Airway epithelial cell (primary cell): ENCODE results near the gene MFSD11. TPM values are rescaled to one million over a fixed set of nuclear protein-coding genes. Genes with fewer than 3 reads are reported as not detected.

Experiments used
- total RNA-seq: library from RNA; depleted of rRNA; stranded (reverse); fragments of >200 nt; gene quantifications from 2 replicates; pipeline ENCODE4 v1.2.3, GENCODE V29; 2015

The MFSD11 gene
- 13.1 and 15.1 TPM in 2 replicates for total RNA-seq

GRCh38 chr17:76737676-76738467, at the start of gene MFSD11:
Gene MFSD11 (plus strand): TSS chr17:76738119. CDS start chr17:76738353, 234 bp downstream.

GRCh38 chr17:76710863-76711611, 26.9 kb upstream of the MFSD11 start, which contains the start of gene MXRA7:
Gene MXRA7 (minus strand): TSS chr17:76710965. CDS start chr17:76710946, 19 bp downstream.

DNA sequence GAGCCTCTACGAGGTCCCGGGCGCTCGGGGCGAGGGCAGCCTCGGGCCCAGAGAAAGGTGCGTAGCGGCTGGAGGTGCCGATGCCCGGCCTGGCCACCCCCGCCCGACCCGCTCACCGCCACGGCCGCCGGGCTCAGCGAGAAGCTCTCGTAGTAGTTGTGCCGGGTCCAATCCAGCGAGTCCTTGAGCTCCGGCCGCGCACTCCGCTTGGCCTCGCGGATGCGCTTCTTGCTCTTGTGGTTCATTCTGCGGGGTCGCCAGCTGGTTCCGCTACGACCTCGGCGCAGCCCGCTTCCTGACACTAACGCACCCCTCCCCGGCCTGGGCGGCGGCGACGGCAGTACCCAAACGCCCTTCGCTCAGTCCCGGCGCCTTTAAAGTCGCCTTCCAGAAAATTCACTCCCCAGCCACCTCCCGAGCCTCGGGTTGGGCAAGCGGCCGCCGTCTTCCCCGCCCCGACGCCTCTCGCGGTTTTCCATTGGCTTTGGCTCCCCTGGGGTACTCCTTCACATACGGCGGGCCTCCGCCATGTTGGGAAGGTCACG, 11.6 kb upstream of the MFSD11 start, which contains the start of gene JMJD6:
Gene JMJD6, minus strand, starts transcription at position 376 of the 545 bp plus-strand sequence. Its CDS starts 131 bp downstream, at position 245.

DNA sequence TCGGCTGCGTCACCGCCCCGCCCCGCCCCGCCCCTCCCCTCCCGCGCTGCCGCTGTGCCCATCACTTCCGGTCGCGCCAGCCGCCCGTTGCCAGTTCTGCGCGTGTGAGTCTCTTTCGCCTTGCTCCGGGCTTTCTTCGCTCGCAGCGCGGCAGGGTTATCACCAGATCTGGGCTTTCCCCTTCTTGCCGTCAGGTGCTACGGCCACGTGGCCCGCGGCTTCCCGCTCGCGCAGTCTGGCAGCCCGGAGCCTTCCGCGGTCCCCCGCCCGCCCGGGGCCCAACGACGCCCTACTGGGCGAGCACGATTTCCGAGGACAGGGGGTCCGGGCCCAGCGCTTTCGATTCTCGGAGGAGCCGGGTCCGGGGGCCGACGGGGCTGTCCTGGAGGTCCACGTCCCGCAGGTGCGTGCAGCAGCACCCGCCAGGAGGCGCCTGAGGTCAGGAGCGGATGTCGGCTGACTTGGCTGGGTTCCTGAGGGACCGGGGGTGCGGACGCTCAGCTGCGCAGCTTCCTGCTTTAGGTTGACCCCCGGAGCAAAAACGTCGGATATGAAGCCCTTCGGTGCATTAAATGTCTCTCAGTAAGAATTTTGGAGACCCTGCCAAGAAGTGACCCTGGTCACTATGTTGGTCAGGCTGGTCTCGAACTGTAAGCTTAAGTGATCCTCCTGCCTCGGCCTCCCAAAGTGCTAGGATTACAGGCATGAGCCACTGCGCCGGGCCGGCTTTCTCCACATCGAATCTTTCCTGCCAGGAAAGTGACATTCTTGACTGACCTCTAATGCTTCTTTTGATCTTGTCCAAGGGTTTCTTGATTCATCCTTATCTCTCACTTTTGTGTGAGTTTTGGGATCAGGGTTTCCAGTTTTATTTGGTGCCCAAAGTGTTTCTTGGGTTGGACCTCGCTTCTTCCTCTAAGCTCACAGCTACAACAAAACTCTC, 10.9 kb upstream of the MFSD11 start, which contains the start of gene METTL23:
Gene METTL23, plus strand, starts transcription at position 64 of the 943 bp plus-strand sequence. CDS start 2,872 bp downstream, outside the sequence.

DNA sequence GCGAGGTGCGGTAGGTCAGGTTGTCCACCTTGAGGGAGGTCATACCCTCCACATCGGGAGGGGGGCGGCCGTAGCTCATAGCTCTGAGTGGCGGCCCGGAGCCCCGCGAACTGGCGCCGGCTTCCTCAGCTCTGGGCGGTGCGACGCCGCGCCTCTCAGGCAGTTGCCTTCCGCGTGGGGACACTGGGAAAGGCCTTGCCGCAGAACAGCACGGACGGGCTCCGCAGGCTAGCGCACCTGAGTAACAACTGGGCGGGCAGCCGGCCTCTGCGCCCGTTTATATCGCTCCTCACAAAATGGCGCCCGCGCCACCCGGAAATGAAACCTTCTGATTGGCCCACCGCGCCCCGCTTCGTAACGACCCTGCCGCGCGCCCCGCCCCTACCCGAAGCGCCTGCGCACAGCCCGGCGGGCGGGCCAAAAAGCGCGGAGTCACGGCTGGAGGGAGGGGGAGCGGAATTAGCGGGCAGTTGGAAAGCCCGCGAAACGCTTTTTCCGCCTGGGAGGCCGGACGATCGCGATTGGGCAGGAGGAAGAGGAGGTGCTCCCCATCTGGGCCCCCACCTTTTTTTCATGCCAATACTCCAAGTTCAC, 740 bp upstream of the MFSD11 start, which contains the start of gene SRSF2:
Gene SRSF2, minus strand, starts transcription at position 250 of the 594 bp plus-strand sequence. Its CDS starts 171 bp downstream, at position 79.

Other genes starting within 250 kb of the MFSD11 start
- 31.3 and 39.7 TPM in 2 replicates for gene RHBDF2, start 236.7 kb upstream of the MFSD11 start, total RNA-seq
- gene CYGB, start 200.4 kb upstream of the MFSD11 start, total RNA-seq, result 9.9 and 11.1 TPM in 2 replicates
- 0.35 and 1.6 TPM in 2 replicates for gene PRCD, start 198.1 kb upstream of the MFSD11 start, total RNA-seq
- gene ST6GALNAC2, start 152.3 kb upstream of the MFSD11 start, total RNA-seq, result 62.2 and 86.3 TPM in 2 replicates
- 9.9 and 12.2 TPM in 2 replicates for gene ST6GALNAC1, start 94.4 kb upstream of the MFSD11 start, total RNA-seq
- gene MXRA7, start 27.2 kb upstream of the MFSD11 start, total RNA-seq, result 73.4 and 101 TPM in 2 replicates
- 21.1 and 22.1 TPM in 2 replicates for gene JMJD6, start 11.5 kb upstream of the MFSD11 start, total RNA-seq
- gene METTL23, start 11.3 kb upstream of the MFSD11 start, total RNA-seq, result 30.8 and 37.0 TPM in 2 replicates
- 301 and 303 TPM in 2 replicates for gene SRSF2, start 788 bp upstream of the MFSD11 start, total RNA-seq
- gene MGAT5B, start 130.3 kb downstream of the MFSD11 start, total RNA-seq, result 0.09 and 0.14 TPM in 2 replicates